Measurements from ENCODE around the gene CRTAC1.

- TF ChIP-seq EZH2 (IDR thresholded peaks at IDR 0.05) (no peak), CTCF (IDR thresholded peaks at IDR 0.05 in 2 of 3, conservative IDR thresholded peaks at IDR 0.05 in 1 of 3; ENCODE audit: borderline replicate concordance in 1 of 3, insufficient read depth in 1 of 3, low read depth in 2 of 3, low read length in 2 of 3) (no peak), RAD21 (IDR thresholded peaks at IDR 0.05; ENCODE audit: low read depth) (no peak), REST (IDR thresholded peaks at IDR 0.05; ENCODE audit: low read depth) (peak; percentile 85)
Observed at GRCh38 chr10:97991871-97992270, 38.5 kb downstream of the CRTAC1 start.

Measured in HCT116 (cell line).